M059J (cell line): ENCODE data around the gene ZYG11B. TPM values are rescaled to one million over a fixed set of nuclear protein-coding genes. Genes with fewer than 3 reads are reported as not detected.
"Not testable (repeated sequence)": the region's sequence is repeated elsewhere in the genome, so short reads cannot be mapped to it uniquely, and the experiment has no call there.

Experiments
- DNase-seq: peaks from one replicate; pipeline ENCODE4 v3.0.0-alpha.2; 2012; ENCODE audit warnings: low read depth
- total RNA-seq: library from RNA; depleted of rRNA; stranded (reverse); fragments of >200 nt; shearing (Covaris generic); gene quantifications from 2 replicates; pipeline ENCODE4 v1.2.3, GENCODE V29; 2014; rRNA removed

The ZYG11B gene
- total RNA-seq = 17.9 and 24.9 TPM in 2 replicates

DNA sequence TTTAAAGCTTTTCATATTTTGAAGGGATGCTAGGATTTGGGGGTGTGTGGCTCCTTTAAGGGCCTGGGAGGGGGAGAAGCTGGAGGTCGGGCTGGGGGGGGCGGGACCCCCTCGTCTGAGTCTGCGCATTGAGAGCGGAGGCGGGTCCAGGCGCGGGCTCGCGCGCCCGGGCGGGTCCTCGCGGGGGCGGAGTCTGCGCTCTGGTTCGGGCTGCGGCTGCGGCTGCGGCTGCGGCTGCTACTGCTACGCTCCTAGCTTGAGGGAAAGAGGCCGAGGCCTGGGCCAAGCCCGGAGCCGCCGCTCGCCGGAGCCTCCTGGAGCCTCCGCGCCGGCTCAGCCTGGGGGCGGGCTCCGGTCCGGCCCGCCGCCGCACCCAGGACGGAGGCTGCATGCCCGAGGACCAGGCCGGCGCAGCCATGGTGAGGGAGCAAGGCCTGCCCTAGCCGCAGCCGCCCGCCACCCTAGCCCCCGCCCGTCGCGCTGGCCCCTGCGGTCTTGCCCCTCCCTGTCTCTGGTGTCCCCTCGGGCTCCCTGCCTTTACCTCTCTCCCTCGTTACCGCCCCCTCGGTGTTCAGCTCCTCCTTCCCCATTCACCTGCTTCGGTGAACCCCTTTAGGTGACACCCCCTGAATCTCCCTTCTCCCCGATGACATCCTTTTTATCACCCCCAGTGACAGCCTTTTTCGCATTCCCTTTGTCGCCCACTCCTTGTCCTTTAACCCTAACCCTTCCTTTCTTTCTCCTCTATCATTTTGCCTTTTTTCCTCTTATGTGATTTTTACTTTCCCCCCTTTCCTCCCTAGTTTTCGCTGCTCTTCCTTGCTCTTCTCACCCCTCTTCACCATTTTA is at the start of gene ZYG11B:
ZYG11B (plus strand) TSS at position 189 of the 849 bp plus-strand sequence; CDS start at position 390, 201 bp downstream.
- DNase-seq = peak; percentile 81

- DNase-seq = no peak
Measured at GRCh38 chr1:52677076-52677806, 49.0 kb upstream of the ZYG11B start.

DNA sequence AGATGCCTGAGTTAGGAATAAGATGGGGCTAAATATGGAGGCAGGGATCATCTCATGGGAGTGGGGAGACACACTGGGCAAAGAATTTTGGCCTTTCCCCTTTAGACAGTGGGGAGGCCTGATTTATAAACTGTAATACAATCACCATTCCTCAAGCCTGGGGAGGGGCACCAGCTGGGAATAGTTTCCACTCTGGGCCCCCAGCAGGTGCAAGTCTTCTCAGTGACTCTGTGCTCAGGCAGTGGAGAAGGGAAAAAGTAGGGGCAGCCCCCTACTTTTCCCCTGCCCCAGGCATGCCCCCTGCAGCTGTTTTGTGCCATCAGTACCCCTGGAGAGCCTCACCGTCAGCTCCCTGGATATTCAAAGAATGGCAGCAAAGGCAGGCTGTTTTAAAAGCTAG is 47.2 kb upstream of the ZYG11B start:
- no peak for DNase-seq

DNA sequence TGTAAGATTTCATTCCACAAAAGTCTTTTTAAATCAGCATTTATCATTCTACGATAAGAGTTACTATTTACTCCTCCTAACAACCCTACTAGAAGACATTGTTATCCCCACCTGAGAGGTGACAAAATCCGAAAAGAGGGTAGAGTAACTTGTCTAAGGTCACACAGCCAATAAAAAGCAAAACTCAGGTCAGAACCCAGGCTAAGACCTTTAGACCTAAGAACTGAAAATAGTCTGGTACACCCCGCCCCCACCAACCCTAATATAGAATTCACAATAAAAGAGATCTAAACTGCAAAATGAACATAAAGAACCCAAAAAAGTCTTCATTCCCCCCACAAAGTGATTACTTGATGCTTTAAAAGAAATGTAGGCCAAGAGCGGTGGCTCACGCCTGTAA is 46.8 kb upstream of the ZYG11B start:
- no peak for DNase-seq

DNA sequence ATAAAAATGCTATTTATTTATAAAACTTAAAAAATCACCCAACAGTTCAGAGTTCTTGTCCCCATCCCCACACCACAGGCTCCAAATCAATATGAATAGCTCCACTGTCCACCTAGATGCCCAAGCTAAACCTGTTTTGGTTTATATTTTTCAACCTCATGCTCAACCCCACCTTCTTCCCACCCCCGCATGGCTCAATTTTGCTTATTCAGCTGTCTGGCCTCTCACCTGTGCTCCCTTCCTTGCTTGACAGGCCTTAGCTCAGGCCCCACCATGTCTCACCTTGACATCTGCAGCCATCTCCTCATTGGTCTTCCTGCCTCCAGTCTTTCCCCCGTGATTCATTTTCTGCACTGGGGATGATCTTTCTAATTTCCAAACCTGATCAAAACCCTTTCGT is 45.9 kb upstream of the ZYG11B start:
- no peak for DNase-seq

DNA sequence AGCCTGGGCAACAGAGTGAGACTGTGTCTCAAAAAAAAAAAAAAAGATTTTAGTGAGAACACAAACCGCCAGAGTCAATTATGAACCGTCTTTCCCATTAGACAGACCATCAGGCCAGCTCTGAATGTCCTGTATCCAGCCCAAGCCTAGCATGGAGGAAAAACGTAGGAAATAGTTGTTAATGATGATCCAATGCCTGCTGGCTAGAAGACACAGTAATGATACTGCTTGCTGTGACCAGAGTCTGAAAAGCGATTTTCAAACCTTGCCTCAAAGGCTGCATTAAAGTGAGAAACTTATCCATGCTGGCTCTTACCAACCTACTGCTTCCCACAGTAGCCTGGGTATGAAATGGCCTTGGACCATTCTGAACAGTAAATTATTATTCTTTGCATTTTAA is 45.1 kb upstream of the ZYG11B start:
- DNase-seq = no peak

DNA sequence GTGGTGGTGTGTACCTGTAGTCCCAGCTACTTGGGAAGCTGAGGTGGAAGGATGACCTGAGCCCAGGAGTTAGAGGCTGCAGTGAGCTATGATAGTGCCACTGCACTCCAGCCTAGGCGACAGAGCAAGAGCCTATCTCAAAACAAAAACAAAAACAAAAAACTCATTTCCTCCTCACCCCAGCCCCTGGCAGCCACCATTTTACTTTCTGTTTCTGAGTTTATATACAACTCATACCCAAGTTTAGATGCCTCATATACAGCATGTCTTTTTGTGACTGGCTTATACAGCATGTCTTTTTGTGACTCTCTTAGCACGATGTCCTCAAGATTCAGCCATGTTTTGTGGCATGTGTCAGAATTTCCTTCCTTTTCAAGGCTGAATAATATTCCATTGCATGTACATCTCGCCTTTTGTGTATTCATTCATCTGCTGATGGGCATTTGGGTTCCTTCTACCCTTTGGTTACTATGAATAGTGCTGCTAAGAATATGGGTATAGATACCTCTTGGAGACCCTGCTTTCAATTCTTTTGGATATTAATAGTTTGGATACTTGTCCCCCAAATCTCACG is 42.8 kb upstream of the ZYG11B start:
- DNase-seq = no peak

- DNase-seq = no peak
Measured at GRCh38 chr1:52684545-52684944, 41.7 kb upstream of the ZYG11B start.

DNA sequence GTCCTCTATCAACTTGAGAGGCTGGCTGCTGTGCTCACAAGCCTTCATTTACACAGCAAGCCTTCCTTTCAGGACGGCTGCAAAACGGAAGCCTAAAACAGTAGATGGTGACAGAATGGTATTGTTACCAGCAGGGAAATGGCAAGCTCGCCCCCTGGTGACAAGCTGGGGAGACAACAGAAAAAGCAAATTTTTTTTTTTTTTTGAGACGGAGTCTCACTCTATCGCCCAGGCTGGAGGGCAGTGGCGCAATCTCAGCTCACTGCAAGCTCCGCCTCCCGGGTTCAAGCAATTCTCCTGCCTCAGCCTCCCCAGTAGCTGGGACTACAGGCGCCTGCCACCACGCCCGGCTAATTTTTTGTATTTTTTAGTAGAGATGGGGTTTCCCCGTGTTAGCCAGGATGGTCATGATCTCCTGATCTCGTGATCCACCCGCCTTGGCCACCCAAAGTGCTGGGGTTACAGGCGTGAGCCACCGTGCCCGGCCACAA is 39.9 kb upstream of the ZYG11B start:
- DNase-seq = peak; percentile 64

GRCh38 chr1:52686830-52687229 is 39.4 kb upstream of the ZYG11B start:
- DNase-seq = no peak

DNA sequence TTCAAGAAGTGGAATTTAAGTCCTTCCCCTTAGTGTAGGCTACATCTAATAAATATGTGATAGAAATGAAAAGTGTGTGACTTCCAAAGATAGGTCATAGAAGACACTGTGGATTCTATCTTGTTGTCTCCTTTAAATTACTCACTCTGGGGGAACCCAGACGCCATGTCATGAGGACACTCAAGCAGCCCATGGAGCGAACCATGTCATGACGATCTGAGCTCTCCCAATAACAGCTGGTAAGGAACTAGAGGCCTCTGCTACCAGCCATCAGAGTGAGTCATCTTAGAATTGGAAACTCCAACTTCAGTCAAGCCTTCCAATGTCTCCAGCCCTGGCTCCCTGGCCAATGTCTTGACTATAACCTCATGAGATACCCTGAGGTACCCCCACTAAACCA is 34.4 kb upstream of the ZYG11B start:
- DNase-seq = no peak

GRCh38 chr1:52692697-52693096 is 33.6 kb upstream of the ZYG11B start:
- DNase-seq = no peak

- not testable (repeated sequence) for DNase-seq
Measured at GRCh38 chr1:52693351-52693750, 32.9 kb upstream of the ZYG11B start.

DNA sequence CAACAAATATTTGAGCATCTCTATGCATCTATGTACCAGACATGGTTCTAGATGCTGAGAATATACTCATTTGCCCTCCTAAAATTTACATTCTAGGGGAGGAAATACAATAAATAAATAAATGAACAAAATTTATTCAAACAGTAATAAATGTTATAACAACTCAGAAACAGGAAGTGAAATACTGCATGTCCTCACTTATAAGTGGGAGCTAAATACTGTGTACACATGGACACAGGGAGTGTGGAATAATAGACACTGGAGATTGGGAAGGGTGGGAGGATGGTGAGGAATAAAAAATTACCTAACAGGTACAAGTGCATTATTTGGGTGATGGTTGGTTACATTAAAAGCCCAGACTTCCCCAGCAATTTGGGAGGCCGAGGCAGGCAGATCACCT is 32.4 kb upstream of the ZYG11B start:
- DNase-seq = no peak

DNA sequence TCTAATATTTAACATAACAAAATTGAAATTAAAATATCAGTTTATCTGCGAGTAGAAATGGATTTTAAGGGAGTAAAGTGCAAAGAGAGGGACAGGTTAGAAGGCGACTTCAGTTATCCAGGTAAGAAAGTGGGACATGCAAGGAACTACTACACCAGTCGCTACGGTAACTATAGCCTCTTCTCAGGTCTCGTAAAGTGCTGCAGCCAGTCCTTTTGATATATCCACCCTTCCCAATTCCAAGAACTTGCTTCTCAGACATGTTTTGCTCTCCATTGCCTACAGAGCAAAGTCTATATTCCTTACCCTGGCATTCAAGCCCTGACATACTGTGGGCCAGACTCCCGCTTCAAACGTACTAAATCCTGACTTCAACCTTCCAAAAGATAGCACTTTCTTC is 30.6 kb upstream of the ZYG11B start:
- no peak for DNase-seq

- peak; percentile 79 for DNase-seq
Measured at GRCh38 chr1:52697795-52698674, 28.2 kb upstream of the ZYG11B start, which contains the start of gene COA7. Gene COA7 (minus strand): TSS chr1:52698347. CDS start chr1:52698326, 21 bp downstream.

- DNase-seq = peak; percentile 79
Measured at GRCh38 chr1:52702886-52703787, 23.1 kb upstream of the ZYG11B start.

DNA sequence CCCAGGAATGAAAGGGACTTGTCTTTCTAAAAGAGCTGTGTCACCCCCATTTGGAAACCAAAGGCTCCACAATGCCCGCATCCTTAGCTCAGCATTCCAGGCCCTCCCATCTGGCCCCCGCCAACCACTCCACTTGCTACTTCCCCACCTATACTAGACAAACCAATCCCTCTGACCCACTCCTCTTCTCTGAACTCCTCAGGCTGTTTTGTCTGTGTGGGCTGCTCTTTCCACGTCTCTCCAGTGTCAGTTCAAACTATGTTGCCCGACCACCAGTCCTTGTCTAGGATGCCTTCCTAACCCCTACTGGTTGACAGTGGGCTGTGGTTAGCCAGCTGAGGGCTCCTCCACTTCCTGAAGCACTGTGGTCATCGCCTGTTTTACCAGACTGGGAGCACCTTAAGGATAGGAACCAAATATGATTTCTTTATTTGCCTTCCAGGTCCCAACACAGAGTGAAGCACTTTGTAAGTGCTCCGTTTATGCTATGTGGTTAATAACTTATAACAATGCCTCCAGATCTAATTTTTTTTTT is 20.1 kb upstream of the ZYG11B start:
- DNase-seq = no peak

DNA sequence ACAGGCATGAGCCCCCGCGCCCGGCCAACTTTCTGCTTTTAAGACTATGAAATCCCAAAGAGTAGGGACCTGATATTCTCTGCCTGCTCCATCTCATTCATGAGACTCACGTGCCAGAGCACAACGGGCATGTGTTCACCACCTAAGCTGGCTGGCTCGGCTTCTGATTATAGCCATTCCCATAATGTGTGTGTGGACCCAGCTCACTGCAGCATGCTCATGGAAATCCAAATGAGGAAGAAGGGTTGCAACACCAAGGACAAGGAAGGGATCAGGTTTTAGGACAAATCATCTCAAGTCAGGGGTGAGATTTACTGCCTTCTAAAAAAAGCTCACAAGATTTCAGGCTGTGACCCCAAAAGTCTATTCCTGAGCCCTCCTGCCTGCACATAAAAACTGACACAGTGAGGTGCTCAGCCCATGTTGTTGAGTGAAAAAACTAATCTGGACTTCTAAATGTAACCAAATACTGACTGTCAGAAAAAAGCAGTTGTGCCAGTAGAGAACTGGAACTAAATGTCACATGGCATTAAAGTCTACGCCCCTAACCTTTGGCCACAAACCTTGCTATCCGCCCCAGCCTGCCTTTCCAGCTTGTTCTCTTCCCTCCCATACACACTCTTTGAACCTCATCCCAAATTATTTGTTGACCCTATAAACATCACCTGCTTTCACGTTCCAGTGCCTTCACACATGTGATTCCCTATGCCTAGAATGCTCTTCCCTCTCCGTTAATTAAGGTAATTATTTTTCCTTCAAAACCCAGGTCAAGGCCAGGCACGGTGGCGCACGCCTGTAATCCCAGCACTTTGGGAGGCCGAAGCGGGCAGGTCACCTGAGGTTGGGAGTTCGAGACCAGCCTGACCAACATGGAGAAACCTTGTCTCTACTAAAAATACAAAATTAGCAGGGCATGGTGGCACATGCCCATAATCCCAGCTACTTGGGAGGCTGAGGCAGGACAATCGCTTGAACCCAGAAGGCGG is 19.0 kb upstream of the ZYG11B start:
- DNase-seq = no peak
